GM18873 (cell line): ENCODE data around the gene SIGLEC8.
"Not testable (repeated sequence)": the region's sequence is repeated elsewhere in the genome, so short reads cannot be mapped to it uniquely, and the experiment has no call there.

ENCODE experiments used
- ATAC-seq: cut with Tn5 transposase; IDR thresholded peaks from one replicate; pipeline ENCODE4 v1.9.1; 2021; ENCODE audit warnings: mild to moderate bottlenecking, moderate library complexity, moderate number of reproducible peaks; ENCODE audit not compliant: unreplicated experiment, low FRiP score

Gene SIGLEC8

GRCh38 chr19:51458051-51458645 lies at the start of gene SIGLEC8:
Gene SIGLEC8, minus strand, starts transcription at chr19:51458454. Its CDS starts 67 bp downstream, at chr19:51458387.
- no peak for ATAC-seq

DNA sequence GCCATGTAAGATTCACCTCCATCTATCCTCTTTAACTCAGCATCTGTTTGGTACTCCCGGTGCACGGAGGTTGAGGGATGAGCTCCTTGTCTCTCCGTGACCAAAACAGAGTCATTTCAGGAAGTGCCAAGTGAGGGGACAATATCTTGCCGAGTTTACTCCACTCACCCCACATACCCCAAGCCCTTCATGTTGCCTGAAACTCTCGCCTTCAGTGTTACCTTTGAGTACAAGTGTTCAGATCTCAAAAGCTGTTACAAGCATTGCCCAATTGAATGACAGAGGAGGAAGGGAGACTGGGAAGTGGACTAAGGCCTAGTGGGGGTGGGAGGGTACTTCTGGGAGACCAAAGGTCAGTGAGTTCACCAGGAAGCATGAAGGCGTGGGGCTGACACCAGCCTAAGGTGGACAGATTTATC lies 49.4 kb upstream of the SIGLEC8 start:
- ATAC-seq: no peak

DNA sequence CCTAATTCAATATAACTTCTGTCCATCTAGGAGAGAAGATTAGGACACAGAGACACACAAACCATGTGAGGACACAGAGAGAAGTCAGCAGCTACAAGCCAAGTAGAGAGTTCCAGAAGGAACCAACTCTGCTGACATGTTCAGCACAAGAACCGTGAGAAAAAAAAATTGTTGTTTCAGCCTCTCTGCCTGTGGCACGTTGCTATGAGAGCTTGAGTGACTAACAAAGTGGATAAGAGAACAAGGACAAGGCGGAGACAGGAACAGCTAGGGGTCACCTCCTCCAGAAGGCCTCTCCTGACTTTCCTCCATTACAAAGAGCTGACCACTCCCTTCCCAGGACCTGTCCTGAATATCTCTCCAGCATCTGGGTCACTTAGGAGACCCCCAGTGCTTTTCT lies 48.9 kb upstream of the SIGLEC8 start:
- no peak for ATAC-seq

DNA sequence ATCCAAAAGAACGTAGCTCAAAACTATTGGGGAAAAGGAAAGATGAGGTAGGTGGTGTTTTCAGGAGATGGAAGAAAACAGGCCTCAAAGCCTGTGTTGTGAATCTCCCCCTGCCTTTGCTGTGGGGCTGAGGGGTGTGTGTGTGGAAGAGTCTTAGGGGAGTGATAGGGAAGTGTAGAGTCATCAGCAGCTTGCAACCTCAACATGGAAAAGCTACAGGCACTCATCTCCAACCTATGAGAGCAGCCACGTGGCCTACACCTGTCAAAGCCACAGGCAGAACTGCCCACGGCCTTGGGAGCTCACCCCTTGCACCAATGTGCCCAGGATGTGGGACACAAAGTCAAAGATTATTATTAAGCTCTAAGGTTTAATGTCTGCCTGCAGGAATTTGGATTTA lies 47.6 kb upstream of the SIGLEC8 start:
- no peak for ATAC-seq

GRCh38 chr19:51503896-51504295 lies 45.6 kb upstream of the SIGLEC8 start:
- no peak for ATAC-seq

DNA sequence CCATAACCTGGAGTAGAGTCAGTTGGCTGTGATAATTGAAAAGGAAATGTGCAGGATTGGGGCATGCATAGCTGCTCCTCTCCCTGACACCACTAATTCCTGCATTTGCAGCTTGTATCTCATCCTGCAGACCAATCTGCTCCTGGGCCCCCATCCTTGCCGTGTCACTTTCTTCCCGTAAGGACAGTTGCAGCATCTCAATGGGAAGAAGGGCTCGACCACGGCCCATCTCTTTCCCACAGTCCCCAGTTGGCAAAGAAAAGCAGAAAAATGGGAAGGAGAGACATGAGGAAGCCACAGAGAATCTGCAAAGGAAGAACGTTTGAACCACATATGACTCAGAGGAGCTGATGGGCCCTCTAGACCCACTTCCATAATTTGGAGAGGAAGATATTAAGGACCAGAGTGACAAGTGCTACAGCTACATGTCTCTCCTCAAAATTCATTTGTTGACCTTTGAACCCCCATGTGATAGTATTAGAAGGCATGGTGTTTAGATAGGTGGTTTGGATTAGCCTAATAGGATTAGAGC lies 45.1 kb upstream of the SIGLEC8 start:
- no peak for ATAC-seq

DNA sequence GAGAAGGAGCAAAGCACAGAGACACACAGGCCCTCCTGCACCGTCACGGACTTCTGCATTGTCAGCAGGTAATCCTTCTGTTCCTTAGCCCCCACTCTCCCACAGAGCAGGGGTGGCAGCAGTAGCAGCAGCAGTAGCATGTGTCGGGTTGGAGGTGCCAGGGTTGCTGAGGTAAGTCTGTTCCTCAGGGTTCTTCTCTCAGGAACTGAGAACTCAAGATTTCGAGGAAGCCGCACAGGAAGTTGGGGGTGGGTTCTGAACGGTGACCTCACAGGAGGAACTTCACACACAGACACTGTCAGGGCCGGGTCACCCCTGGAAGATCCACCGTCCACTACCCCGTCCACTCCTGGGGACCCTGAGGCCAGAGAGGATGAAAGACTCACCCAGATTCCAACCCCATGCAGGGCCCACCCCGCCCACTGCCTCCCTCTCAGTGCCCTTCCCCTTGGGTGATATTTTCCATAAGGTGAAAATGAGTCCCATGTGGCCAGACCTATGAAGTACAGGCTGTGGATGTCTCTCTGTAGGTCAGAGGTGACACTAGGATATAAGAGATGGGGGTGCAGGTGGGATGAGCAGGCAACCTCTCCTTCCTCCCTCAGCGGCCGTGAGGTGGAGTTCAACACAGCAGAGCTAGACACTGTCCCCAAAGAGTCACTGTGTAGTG lies 43.5 kb upstream of the SIGLEC8 start, which contains the start of gene SIGLEC12:
SIGLEC12 (minus strand) TSS at position 207 of the 670 bp plus-strand sequence; CDS start at position 140, 67 bp downstream.
- no peak for ATAC-seq

GRCh38 chr19:51500931-51501330 lies 42.7 kb upstream of the SIGLEC8 start:
- not testable (repeated sequence) for ATAC-seq

- ATAC-seq: no peak
Measured at GRCh38 chr19:51497666-51498065, 39.4 kb upstream of the SIGLEC8 start.

DNA sequence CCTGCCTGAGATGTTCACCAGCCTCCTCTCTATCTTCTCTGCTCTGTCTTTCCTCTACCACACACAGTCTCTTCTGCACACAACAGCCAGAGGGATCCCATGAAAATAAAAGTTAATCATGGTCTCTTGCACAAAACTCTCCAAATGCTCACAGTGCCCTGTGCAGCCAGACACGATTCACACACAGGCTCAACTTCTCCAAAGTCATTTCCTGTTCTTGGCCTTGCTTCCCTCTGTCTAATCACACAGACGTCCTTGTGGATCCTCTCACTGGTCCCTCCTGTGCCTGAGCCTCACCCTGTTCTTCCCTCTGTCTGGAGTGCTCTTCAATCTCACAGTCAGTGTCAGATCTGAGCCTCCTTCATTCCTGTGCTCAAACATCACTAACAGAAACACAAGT lies 35.5 kb upstream of the SIGLEC8 start:
- ATAC-seq: no peak

DNA sequence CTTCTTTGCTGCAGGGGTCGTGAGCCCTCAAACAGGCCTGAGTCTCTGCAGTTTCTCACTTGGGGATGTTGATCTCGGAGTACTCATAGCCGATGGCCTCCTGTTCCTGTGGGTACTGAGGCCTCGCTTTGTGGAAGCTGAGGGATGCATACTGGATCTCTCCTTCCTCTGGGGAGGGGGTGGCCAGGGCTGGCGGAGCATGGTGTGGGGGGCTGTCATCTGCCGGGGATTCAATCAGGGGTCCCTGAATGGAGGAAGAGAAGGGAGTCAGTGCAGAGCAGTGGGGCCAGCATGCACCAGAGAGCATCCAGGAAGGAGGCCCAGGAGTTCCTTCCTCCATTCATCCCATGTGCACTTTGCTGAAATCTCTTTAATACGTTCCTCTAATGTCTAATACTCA lies 33.3 kb upstream of the SIGLEC8 start:
- no peak for ATAC-seq

GRCh38 chr19:51490676-51491075 lies 32.4 kb upstream of the SIGLEC8 start:
- no peak for ATAC-seq

DNA sequence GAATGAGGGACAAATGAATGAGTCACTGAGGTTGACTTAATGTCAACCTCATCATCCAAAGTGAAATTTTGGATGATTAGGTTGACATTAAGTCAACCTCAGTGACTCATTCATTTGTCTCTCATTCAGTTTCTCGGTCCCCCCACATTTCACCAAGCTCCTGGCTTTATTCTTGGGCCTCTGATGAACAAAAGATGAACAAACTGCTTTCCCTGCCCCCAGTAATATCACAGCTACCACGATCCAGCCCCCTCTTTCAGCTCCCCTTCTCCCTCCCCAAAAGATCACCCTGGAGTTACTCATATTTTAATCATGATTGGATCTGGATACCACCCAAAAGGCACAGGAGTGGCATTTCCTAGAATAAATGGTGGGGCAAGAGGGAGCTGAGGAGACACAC lies 30.9 kb upstream of the SIGLEC8 start:
- no peak for ATAC-seq

DNA sequence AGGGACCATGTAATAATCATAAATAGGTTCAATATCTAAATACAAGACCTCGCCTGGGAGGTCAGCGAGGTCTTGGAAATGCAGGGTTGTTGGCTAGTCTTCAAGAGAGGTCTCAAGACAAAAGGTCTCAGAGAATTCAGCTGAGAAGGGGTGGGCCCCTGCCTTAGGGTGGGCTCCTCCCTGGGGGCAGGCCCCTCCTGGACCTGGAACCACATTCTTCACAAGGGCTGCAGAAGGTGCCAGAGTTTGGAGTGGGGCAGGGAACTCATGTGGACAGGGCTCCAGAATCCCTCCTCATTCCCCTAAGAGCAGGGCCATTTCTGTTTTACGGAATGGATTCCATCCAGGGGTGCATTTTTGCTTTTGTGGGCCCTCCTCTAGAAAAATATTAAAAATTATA lies 30.2 kb upstream of the SIGLEC8 start:
- ATAC-seq: no peak

DNA sequence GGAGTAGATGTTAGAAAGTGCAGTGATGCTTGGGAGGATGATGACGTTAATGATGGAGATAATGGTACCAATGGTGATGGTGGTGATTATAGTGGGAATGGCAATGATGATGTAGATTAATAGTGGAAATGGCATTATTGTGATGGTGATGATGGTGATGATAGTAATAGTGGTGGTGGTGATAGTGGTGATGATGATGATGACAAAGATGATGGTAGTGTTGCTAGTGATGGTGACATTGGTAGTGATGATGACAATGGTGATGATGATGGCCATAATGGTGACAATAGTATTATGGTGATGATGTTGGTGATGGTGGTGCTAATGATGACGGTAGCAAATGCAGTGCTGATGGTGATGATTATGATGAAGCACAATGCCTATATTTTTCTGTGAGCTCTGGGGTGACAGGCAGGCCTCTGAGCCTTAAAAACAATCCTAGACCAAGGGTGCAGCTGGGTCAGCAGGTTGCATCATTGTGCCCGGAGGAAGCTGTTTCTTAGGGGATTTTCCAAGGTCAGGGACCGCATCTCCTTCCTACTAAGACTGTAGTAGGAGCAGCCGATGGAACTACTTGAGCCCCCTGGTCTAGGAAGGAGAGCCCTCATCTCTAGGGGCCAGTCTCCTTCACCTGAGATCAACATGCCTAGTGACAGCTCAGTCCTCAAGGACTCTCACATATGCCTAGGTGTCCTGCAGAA lies 27.9 kb upstream of the SIGLEC8 start:
- ATAC-seq: no peak

- ATAC-seq: no peak
Measured at GRCh38 chr19:51480590-51480989, 22.3 kb upstream of the SIGLEC8 start.

DNA sequence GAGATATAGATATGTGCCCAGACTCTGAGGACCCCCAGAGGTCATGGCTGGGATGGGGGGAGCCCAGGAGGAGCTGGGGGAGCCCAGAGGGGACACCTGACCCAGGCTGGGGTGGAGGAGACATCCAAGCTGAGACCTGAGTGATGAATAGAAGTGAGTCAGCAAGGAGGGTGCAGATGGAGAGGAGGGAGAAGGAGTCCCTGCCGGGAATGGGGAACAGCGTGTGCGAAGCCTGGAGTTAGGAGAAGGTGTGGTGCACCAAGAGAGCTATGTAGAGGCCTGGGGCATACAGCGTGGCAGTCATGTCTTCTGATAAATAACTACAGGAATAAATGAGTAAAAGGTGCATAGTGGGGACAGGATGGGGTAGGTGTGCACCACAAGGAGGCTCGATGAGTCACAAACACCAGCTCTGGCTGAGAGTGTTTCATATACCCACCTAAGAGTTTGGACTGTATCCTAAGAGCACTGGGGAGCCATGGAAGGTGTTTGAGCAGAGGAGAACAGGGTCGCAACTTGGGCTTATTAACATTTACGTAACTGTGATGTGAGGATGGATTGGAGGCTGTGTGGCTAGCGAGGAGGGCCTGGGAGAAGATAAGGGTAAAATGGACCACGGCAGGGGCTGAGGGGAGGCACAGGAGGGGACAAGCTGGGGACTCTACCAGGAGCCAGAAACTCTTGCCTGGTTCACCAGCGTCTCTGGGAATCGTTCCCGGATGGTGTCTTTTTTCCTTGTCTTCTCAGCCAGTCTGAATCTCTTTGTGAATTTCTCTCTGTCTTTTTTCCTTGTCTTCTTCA lies 21.5 kb upstream of the SIGLEC8 start:
- ATAC-seq: no peak

GRCh38 chr19:51478381-51479234 lies 20.4 kb upstream of the SIGLEC8 start, which contains the start of gene CEACAM18:
Gene CEACAM18, plus strand, starts transcription at chr19:51478539.
- ATAC-seq: no peak

DNA sequence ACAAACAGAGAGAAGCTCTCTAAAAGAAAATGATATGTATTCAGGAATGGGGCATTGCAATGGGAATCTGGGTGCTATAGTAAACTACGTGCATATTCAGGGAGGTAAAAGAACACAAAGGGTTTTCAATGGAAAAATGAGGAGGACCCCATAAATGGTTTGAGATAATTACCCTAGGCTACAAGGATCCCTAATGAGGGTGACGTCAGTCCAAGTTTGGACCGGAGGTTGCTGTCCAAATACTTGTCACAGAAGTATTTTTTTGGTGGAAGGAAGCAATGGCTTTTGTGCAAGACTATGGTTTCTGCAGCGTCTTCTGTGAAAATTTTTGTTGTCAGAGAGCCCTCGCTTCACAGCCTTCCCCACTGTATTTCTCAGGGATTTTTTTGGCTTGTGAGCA lies 19.1 kb upstream of the SIGLEC8 start:
- no peak for ATAC-seq

DNA sequence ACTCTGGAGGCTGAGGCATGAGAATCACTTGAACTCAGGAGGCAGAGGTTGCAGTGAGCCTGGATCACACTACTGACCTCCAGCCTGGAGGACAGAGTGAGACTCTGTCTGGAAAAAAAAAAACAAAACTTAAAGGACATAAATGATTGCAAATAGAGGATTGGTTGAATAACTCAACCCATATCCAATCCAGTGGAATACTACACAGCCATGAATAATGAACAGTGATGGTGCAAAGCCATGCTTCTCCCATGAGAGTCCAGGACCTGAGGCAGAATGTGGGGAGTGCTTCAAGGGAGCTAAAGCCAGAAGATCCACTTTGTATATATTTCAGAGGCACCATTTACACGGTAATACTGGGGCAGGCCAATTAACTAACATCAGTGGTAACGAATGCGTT lies 17.9 kb upstream of the SIGLEC8 start:
- ATAC-seq: no peak
